SIG-M5 treated with dmso at 0.1 percent for 504 hours (cell line): Measurements from ENCODE around the gene EDC3.

Experiments used
- DNase-seq: peaks from one replicate; lab custom pipeline; 2025; ENCODE audit not compliant: unreplicated experiment; lab: John Stamatoyannopoulos, UW

EDC3 gene

DNA sequence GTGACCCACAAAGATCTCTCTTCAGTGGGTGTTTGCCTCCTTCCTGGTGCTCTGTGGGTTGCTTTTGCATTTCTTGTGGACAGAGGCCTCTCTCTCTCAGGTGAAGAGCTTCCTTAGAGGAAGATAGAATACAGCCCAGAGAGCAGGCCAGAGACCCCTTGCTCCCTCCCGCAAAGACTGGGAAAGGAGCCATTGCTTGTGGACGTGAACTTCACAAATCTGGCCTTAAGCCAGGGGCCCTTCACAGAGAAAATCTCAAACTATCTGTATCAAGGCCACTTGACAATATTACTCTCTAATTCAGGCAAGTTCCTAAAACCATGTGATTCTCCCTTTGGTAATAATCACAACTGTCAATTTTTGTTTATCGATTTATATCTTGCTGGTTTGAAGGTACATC, 110.6 kb downstream of the EDC3 start:
- DNase-seq, result no peak

DNA sequence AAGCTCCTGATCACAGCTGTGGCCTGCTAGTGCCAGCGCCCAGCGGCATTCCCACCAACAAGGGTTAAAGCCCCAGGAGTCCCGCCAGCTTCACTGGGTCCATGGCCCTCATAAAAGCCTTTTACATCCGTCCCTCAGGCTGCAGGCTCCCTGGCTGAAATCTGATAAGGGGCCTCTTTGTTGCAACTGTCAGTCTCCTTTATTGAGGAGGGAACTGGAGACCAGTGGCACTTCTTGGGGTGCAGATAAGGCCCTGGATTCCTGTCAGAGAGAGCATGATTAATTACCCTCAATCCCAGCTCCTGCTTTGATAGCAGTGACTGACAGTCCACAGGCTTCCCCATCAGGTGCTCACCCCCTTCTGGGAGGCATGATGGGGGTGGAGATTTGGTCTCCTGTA, 111.0 kb downstream of the EDC3 start:
- no peak for DNase-seq

DNA sequence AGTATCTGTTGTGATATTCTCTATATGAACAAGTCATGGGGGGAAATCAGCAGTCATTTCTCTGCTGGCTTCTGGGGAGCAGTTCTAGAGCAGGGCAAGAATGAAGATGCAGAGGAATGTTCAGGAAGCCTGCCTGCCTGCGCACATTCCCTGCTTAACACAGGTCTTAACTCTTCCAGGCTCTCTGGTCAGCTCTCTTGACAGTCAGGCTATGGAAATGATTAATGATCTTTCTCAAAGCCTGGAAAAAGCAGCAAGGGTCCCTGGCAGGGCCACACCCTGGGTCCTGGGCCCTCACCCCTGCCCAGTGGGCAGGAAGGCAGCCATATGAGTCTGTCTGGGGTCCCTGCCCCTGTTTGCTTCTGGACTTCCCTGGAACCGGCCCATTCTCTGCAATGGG, 111.6 kb downstream of the EDC3 start:
- DNase-seq, result no peak
